PC-9 (cell line): ENCODE measurements around the gene IGSF6. TPM values are rescaled to one million over a fixed set of nuclear protein-coding genes. Genes with fewer than 3 reads are reported as not detected.

Experiments
- BruUV-seq: library from RNA; stranded (reverse); fragments of 400-500 nt; replicated peaks from 2 replicates; lab custom pipeline; 2021; lab: Mats Ljungman, UMichigan
- CTCF ChIA-PET: fragments of 300-600 bp; sonication (Branson Sonifier 250); formaldehyde crosslinking; loops from one replicate; lab custom pipeline; 2022; ENCODE audit warnings: antibody characterized with exemption; lab: Charles Lee
- POLR2A ChIA-PET: fragments of 300-600 bp; sonication (Branson Sonifier 250); formaldehyde crosslinking; loops from one replicate; lab custom pipeline; 2022; ENCODE audit warnings: antibody characterized with exemption; ENCODE audit not compliant: unreplicated experiment; lab: Charles Lee
- DNase-seq, 2 experiments: peaks; one replicate each; pipeline versions ENCODE4 v3.0.0 to v3.0.0-alpha.2; 2015 to 2022; ENCODE audit warnings: mixed read lengths in 1 of 2
- H2AFZ ChIP-seq: fragments of 200-600 bp; sonication (generic); 2 replicates; pipeline ENCODE4 v1.8.1; 2017; ENCODE audit warnings: antibody characterized with exemption
- H3F3A ChIP-seq: fragments of 200-600 bp; sonication (generic); 2 replicates; pipeline ENCODE4 v1.8.1; 2017; ENCODE audit warnings: antibody characterized with exemption, mild to moderate bottlenecking, low read depth; ENCODE audit not compliant: insufficient read depth
- H3K27ac ChIP-seq: fragments of 200-600 bp; sonication (generic); 2 replicates; pipeline ENCODE4 v1.6.1; 2016; ENCODE audit warnings: mixed run types
- H3K27me3 ChIP-seq: fragments of 200-600 bp; sonication (generic); 2 replicates; pipeline ENCODE4 v1.6.1; 2016; ENCODE audit warnings: low read depth, mixed run types; ENCODE audit not compliant: insufficient read depth
- H3K36me3 ChIP-seq: fragments of 200-600 bp; sonication (generic); 2 replicates; pipeline ENCODE4 v1.6.1; 2016; ENCODE audit warnings: low read depth, mixed run types
- H3K4me1 ChIP-seq: fragments of 200-600 bp; sonication (generic); replicated peaks from 2 replicates; pipeline ENCODE4 v1.6.1; 2016; ENCODE audit warnings: mixed run types; ENCODE audit not compliant: insufficient read depth
- H3K4me2 ChIP-seq: fragments of 200-600 bp; sonication (generic); 2 replicates; pipeline ENCODE4 v1.6.1; 2017; ENCODE audit warnings: mixed run types
- H3K4me3 ChIP-seq: fragments of 200-600 bp; sonication (generic); 2 replicates; pipeline ENCODE4 v1.6.1; 2016; ENCODE audit warnings: mixed run types
- H3K79me2 ChIP-seq: fragments of 200-600 bp; sonication (generic); 2 replicates; pipeline ENCODE4 v1.6.1; 2017; ENCODE audit warnings: low read depth, mixed run types
- H3K9me2 ChIP-seq: fragments of 200-600 bp; sonication (generic); 2 replicates; pipeline ENCODE4 v1.8.1; 2017; ENCODE audit warnings: mild to moderate bottlenecking; ENCODE audit not compliant: insufficient read depth
- H3K9me3 ChIP-seq: fragments of 200-600 bp; sonication (generic); 2 replicates; pipeline ENCODE4 v1.8.1; 2016; ENCODE audit warnings: low read depth; ENCODE audit not compliant: insufficient read depth
- H4K20me1 ChIP-seq: fragments of 200-600 bp; sonication (generic); 2 replicates; pipeline ENCODE4 v1.8.1; 2017; ENCODE audit not compliant: insufficient read depth
- EZH2 ChIP-seq: fragments of 200-600 bp; sonication (generic); IDR thresholded peaks from 2 replicates; pipeline ENCODE4 v1.8.0; 2017; ENCODE audit warnings: antibody characterized with exemption, low read depth
- intact Hi-C: fragments of 100-400 bp; cut with micrococcal nuclease; formaldehyde crosslinking; loops from one replicate; pipeline ENCODE4 v1.10.0; 2022; ENCODE audit not compliant: unreplicated experiment
- total RNA-seq: library from RNA; stranded (reverse); gene quantifications from 2 replicates; pipeline ENCODE4 v1.2.3, GENCODE V29; 2021
- TF ChIP-seq, protein P1 (sequence below): fragments of 200-600 bp; sonication (generic); conservative IDR thresholded peaks from 2 replicates; pipeline ENCODE4 v1.6.1; 2017; ENCODE audit warnings: mixed run types, antibody characterized with exemption, mild to moderate bottlenecking, moderate library complexity

Gene IGSF6
- total RNA-seq, 1 experiment from 2014 or later: not detected

- Histone ChIP-seq H3K27ac (peak overlapping the region; percentile 100), H3K36me3 (peaks cover 49% of the 10 kb centered on the region), H3K4me2 (no peak overlapping the region), H3F3A (peaks cover 72% of the 10 kb centered on the region), H3K27me3 (no peaks in the 10 kb centered on the region), H3K9me3 (peaks cover 4% of the 10 kb centered on the region; the same call in 1 of the 2 replicates), H3K9me2 (no peaks in the 10 kb centered on the region), H2AFZ (no peak overlapping the region), H3K4me3 (no peak overlapping the region), H3K79me2 (peaks cover 50% of the 10 kb centered on the region), H4K20me1 (no peaks in the 10 kb centered on the region), H3K4me1 (peaks cover 53% of the 10 kb centered on the region)
- no peak for TF ChIP-seq EZH2
- TF ChIP-seq, protein P1, sequence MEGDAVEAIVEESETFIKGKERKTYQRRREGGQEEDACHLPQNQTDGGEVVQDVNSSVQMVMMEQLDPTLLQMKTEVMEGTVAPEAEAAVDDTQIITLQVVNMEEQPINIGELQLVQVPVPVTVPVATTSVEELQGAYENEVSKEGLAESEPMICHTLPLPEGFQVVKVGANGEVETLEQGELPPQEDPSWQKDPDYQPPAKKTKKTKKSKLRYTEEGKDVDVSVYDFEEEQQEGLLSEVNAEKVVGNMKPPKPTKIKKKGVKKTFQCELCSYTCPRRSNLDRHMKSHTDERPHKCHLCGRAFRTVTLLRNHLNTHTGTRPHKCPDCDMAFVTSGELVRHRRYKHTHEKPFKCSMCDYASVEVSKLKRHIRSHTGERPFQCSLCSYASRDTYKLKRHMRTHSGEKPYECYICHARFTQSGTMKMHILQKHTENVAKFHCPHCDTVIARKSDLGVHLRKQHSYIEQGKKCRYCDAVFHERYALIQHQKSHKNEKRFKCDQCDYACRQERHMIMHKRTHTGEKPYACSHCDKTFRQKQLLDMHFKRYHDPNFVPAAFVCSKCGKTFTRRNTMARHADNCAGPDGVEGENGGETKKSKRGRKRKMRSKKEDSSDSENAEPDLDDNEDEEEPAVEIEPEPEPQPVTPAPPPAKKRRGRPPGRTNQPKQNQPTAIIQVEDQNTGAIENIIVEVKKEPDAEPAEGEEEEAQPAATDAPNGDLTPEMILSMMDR: no peak
- ChIA-PET POLR2A (no interaction called here), CTCF (no interaction called here)
- no TSS peak for BruUV-seq
- DNase-seq: no peak
- intact Hi-C loops: no loop called here
These were observed 27.4 kb downstream of the IGSF6 start for GRCh38 chr16:21625026-21625425.

GRCh38 chr16:21622545-21622944 lies 29.9 kb downstream of the IGSF6 start:
- H3F3A ChIP-seq: peaks cover 63% of the 10 kb centered on the region
- H3K36me3 ChIP-seq: peaks cover 40% of the 10 kb centered on the region
- peaks cover 28% of the 10 kb centered on the region for H3K4me1 ChIP-seq
- ChIA-PET POLR2A (interaction anchor here (0.7 to 0.8 kb wide), 2 partner anchors 21 to 45 kb away, joined by 8 to 26 read pairs; no protein-coding TSS in a partner anchor), CTCF (no interaction called here)
- H3K27me3 ChIP-seq: no peaks in the 10 kb centered on the region
- peak overlapping the region; percentile 15; the same call in 1 of the 2 replicates for H3K27ac ChIP-seq
- intact Hi-C loops: no loop called here
- DNase-seq: no peak
- H3K9me3 ChIP-seq: no peaks in the 10 kb centered on the region; the same call in 1 of the 2 replicates
- peaks cover 47% of the 10 kb centered on the region for H3K79me2 ChIP-seq
- H2AFZ ChIP-seq: no peak overlapping the region
- no peak overlapping the region for H3K4me3 ChIP-seq
- H4K20me1 ChIP-seq: no peaks in the 10 kb centered on the region
- TF ChIP-seq EZH2: no peak
- TF ChIP-seq, protein P1: no peak
- no peaks in the 10 kb centered on the region for H3K9me2 ChIP-seq
- no TSS peak for BruUV-seq
- H3K4me2 ChIP-seq: no peak overlapping the region

DNA sequence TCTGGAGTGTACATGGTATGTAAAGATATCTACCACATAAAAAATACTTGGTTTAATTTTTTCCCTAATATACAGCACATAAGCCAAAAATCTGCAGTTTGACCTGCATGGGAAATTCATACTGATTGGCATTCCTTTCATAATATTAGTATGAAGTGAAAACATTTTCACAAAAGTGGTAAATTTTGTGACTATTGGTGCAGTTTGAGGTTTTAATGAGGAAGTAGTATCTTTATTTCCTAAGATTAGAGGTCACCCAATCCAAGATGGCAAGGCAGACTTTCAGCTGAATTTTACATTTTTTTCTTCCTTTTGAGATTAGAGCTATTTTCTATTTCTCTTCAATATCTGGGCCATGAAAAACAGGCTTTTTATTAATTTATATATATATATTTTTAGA lies 31.8 kb downstream of the IGSF6 start:
- POLR2A ChIA-PET: no interaction called here
- no peak overlapping the region for H3K27ac ChIP-seq
- H3K36me3 ChIP-seq: peaks cover 36% of the 10 kb centered on the region
- H4K20me1 ChIP-seq: no peaks in the 10 kb centered on the region
- no peak for DNase-seq
- H3K9me3 ChIP-seq: no peaks in the 10 kb centered on the region; the same call in 1 of the 2 replicates
- no TSS peak for BruUV-seq
- CTCF ChIA-PET: no interaction called here
- H3F3A ChIP-seq: peaks cover 45% of the 10 kb centered on the region
- no peaks in the 10 kb centered on the region for H3K27me3 ChIP-seq
- intact Hi-C loops: no loop called here
- H3K4me2 ChIP-seq: no peak overlapping the region
- H3K4me3 ChIP-seq: no peak overlapping the region
- H3K9me2 ChIP-seq: no peaks in the 10 kb centered on the region
- H2AFZ ChIP-seq: no peak overlapping the region
- peaks cover 9% of the 10 kb centered on the region for H3K4me1 ChIP-seq
- peaks cover 64% of the 10 kb centered on the region for H3K79me2 ChIP-seq
- TF ChIP-seq, protein P1: no peak
- TF ChIP-seq EZH2: no peak
